NCI-H2196 (cell line): ENCODE measurements around the gene COL16A1.
A peak's percentile ranks its signal among the peaks of the same experiment; 100 is the strongest.

ENCODE experiments used
- DNase-seq: peaks from one replicate; lab custom pipeline; 2025; ENCODE audit not compliant: unreplicated experiment; lab: John Stamatoyannopoulos, UW

COL16A1 gene

GRCh38 chr1:31703431-31704270 is at the start of gene COL16A1:
Gene COL16A1 (minus strand): TSS chr1:31704017. CDS start chr1:31702193, 1,824 bp downstream.
- DNase-seq = no peak

- DNase-seq = peak; percentile 35
Observed at GRCh38 chr1:31752952-31753475, 49.2 kb upstream of the COL16A1 start.

DNA sequence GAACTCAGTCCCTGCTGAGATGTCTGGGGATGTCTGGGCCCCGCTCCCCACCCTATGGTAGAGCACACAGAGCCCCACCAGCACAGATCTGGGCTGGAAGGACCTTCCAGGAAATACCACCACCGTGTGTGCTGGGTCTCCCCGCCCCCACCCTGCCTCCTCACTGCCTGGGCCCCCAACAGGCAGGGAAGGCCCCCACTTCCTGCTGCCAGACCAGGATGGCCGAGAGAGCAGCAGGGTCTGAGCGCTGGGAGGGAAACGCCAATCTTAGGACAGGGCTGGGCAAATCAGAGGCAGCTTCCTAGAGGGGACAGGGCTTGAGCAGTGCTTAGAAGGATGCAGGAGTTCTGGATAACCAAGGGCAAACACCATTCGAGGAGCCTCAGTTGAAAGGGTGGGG is 48.4 kb upstream of the COL16A1 start:
- DNase-seq = no peak

- no peak for DNase-seq
Observed at GRCh38 chr1:31751822-31752241, 48.0 kb upstream of the COL16A1 start.

GRCh38 chr1:31750858-31751510 is 47.2 kb upstream of the COL16A1 start:
- DNase-seq = no peak

DNA sequence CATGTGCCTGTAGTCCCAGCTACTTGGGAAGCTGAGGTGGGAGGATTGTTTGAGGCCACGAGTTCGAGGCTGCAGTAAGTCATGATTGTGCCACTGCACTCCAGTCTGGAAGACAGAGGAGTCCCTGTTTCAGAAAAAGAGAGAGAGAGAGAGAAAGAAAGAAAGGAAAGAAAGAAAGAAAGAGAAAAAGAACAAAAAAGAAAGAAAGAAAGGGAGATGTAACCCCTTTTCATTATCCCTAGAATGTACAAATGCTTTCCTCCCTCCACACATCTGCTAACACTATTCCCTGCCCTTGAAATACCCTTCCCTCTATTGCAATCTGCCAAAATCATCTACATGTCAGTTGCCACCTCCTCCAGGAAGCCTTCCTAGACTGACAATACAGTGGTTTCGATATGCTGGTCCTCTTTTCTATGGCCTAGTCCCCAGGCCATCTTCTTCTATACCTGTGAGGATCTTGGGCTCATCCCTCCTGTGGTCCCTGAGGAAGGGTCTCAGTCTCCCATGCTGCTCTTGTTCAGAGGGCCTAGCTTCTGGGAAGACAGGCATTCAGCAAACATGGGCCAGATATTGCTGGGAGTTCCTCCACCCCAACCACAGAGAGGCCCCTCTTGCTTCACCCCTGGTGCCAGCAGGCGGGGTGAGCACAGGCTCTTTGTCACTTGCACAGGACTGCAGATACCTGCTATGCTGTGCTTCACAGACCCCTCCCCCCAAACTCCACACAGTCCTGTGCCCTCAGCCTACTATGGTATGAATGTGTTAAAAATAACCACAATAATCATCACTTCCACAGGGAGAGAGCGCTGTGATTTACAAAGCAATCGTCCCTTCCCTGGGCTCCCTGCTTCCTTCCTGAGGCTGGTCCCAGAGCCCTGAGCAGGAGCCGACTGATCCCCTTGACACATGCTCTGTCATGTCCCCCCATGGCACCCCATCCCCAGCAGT is 46.2 kb upstream of the COL16A1 start:
- no peak for DNase-seq

DNA sequence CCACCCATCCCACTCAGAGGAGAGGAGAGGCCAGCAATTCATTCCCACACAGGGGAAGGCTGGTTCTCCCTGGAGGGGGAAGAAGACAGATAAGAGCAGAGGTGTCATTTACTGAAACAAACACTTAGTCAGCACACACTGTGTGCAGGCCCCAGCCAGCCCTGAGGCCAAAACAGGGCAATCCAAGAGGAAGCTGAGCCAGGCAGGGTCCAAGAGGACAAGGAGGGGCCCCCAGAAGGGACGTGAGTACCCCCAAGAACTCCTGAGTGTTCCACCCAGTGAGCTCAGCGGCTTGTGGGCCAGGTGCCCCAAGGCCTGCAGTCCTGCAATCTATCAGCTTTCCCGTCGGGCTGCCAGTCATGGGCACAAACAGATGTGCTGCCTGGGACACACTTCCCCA is 44.5 kb upstream of the COL16A1 start:
- no peak for DNase-seq

GRCh38 chr1:31747304-31747703 is 43.5 kb upstream of the COL16A1 start:
- no peak for DNase-seq

DNA sequence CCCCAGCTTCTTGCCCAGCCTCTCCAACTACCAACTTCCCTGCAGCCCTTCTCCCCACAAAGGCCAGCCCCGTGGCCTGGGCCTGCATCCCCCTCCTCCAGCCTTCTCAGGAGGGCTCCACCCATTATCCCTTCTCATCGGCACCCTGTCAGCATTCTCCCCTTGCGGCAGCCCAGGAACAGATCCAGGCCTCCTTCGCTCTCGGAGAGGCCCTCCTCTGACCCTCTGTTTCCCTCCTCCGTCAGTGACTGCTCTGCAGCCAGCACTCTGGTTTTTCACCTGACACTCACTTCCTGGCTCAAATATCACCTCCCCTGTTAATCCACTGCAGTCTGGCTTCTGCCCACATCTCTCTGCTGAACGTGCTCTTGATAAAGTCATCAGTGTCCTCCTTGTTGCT is 42.9 kb upstream of the COL16A1 start:
- peak; percentile 31 for DNase-seq

GRCh38 chr1:31745946-31746670 is 42.3 kb upstream of the COL16A1 start:
- peak; percentile 38 for DNase-seq

- peak; percentile 80 for DNase-seq
Observed at GRCh38 chr1:31745096-31745945, 41.5 kb upstream of the COL16A1 start.

GRCh38 chr1:31744165-31744888 is 40.5 kb upstream of the COL16A1 start:
- DNase-seq = no peak

- DNase-seq = no peak
Observed at GRCh38 chr1:31742462-31743212, 38.8 kb upstream of the COL16A1 start.

- no peak for DNase-seq
Observed at GRCh38 chr1:31739346-31739745, 35.5 kb upstream of the COL16A1 start.

GRCh38 chr1:31736675-31737074 is 32.9 kb upstream of the COL16A1 start:
- DNase-seq = no peak

- no peak for DNase-seq
Observed at GRCh38 chr1:31735571-31735970, 31.8 kb upstream of the COL16A1 start.

GRCh38 chr1:31734582-31735107 is 30.8 kb upstream of the COL16A1 start:
- DNase-seq = no peak
